ENCODE measurements around the gene WSCD1. TPM values are rescaled to one million over a fixed set of nuclear protein-coding genes. Genes with fewer than 3 reads are reported as not detected.

WSCD1 gene
- total RNA-seq, 2 experiments from 2014 or later, result not detected

- no peaks in the 10 kb centered on the region for H3K4me1 ChIP-seq (ENCODE audit: insufficient read depth, low read length, poor library complexity, severe bottlenecking)
- POLR2A ChIA-PET, result no interaction called here
- CTCF ChIA-PET (ENCODE audit: unreplicated experiment), result no interaction called here
- H4K20me1 ChIP-seq (ENCODE audit: insufficient read depth, low read length), result no peaks in the 10 kb centered on the region
- no peaks in the 10 kb centered on the region for H3K9me2 ChIP-seq (ENCODE audit: insufficient read depth, low read length)
- H3K4me2 ChIP-seq (ENCODE audit: low read length), result no peak overlapping the region
- H2AFZ ChIP-seq (ENCODE audit: low read length), result no peak overlapping the region
- no peaks in the 10 kb centered on the region for H3K79me2 ChIP-seq (ENCODE audit: insufficient read depth, low read depth, low read length)
- BruUV-seq (replicated peaks), result no TSS peak
- DNase-seq (ENCODE audit: low spot score), result no peak
- H3K27ac ChIP-seq (ENCODE audit: low read depth, low read length, poor library complexity, severe bottlenecking), result no peak overlapping the region
- intact Hi-C loops (cut with micrococcal nuclease; ENCODE audit: unreplicated experiment), result no loop called here
- no peaks in the 10 kb centered on the region for H3K9me3 ChIP-seq (ENCODE audit: low read length)
- no peak for TF ChIP-seq EZH2phosphoT487 (IDR thresholded peaks at IDR 0.05; ENCODE audit: borderline replicate concordance, low read depth, low read length)
- TF ChIP-seq, protein P1, sequence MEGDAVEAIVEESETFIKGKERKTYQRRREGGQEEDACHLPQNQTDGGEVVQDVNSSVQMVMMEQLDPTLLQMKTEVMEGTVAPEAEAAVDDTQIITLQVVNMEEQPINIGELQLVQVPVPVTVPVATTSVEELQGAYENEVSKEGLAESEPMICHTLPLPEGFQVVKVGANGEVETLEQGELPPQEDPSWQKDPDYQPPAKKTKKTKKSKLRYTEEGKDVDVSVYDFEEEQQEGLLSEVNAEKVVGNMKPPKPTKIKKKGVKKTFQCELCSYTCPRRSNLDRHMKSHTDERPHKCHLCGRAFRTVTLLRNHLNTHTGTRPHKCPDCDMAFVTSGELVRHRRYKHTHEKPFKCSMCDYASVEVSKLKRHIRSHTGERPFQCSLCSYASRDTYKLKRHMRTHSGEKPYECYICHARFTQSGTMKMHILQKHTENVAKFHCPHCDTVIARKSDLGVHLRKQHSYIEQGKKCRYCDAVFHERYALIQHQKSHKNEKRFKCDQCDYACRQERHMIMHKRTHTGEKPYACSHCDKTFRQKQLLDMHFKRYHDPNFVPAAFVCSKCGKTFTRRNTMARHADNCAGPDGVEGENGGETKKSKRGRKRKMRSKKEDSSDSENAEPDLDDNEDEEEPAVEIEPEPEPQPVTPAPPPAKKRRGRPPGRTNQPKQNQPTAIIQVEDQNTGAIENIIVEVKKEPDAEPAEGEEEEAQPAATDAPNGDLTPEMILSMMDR (conservative IDR thresholded peaks at IDR 0.05; ENCODE audit: low read length), result no peak
- H3K36me3 ChIP-seq (ENCODE audit: insufficient read depth, low read length), result no peaks in the 10 kb centered on the region
- H3K4me3 ChIP-seq (ENCODE audit: low read depth, low read length, poor library complexity, severe bottlenecking), result no peak overlapping the region
These were observed 15.8 kb upstream of the WSCD1 start for GRCh38 chr17:6054372-6054771.

GRCh38 chr17:6056104-6056503 is 14.1 kb upstream of the WSCD1 start:
- Histone ChIP-seq H3K4me3 (ENCODE audit: low read depth, low read length, poor library complexity, severe bottlenecking) (no peak overlapping the region), H3K27ac (ENCODE audit: low read depth, low read length, poor library complexity, severe bottlenecking) (no peak overlapping the region), H2AFZ (ENCODE audit: low read length) (no peak overlapping the region), H3K4me2 (ENCODE audit: low read length) (no peak overlapping the region), H3K9me3 (ENCODE audit: low read length) (no peaks in the 10 kb centered on the region), H3K79me2 (ENCODE audit: insufficient read depth, low read depth, low read length) (no peaks in the 10 kb centered on the region), H3K36me3 (ENCODE audit: insufficient read depth, low read length) (no peaks in the 10 kb centered on the region), H3K4me1 (ENCODE audit: insufficient read depth, low read length, poor library complexity, severe bottlenecking) (no peaks in the 10 kb centered on the region), H4K20me1 (ENCODE audit: insufficient read depth, low read length) (no peaks in the 10 kb centered on the region), H3K9me2 (ENCODE audit: insufficient read depth, low read length) (no peaks in the 10 kb centered on the region)
- no peak for DNase-seq (ENCODE audit: low spot score)
- TF ChIP-seq, protein P1 (conservative IDR thresholded peaks at IDR 0.05; ENCODE audit: low read length), result no peak
- TF ChIP-seq EZH2phosphoT487 (IDR thresholded peaks at IDR 0.05; ENCODE audit: borderline replicate concordance, low read depth, low read length), result no peak
- no TSS peak for BruUV-seq (replicated peaks)
- ChIA-PET POLR2A (no interaction called here), CTCF (ENCODE audit: unreplicated experiment) (no interaction called here)
- intact Hi-C loops (cut with micrococcal nuclease; ENCODE audit: unreplicated experiment), result no loop called here

GRCh38 chr17:6057562-6057961 is 12.6 kb upstream of the WSCD1 start:
- Histone ChIP-seq H3K9me3 (ENCODE audit: low read length) (no peaks in the 10 kb centered on the region), H3K4me3 (ENCODE audit: low read depth, low read length, poor library complexity, severe bottlenecking) (no peak overlapping the region), H3K36me3 (ENCODE audit: insufficient read depth, low read length) (no peaks in the 10 kb centered on the region), H3K4me1 (ENCODE audit: insufficient read depth, low read length, poor library complexity, severe bottlenecking) (no peaks in the 10 kb centered on the region), H2AFZ (ENCODE audit: low read length) (no peak overlapping the region), H3K79me2 (ENCODE audit: insufficient read depth, low read depth, low read length) (no peaks in the 10 kb centered on the region), H3K27ac (ENCODE audit: low read depth, low read length, poor library complexity, severe bottlenecking) (no peak overlapping the region), H3K4me2 (ENCODE audit: low read length) (no peak overlapping the region), H3K9me2 (ENCODE audit: insufficient read depth, low read length) (no peaks in the 10 kb centered on the region), H4K20me1 (ENCODE audit: insufficient read depth, low read length) (no peaks in the 10 kb centered on the region)
- POLR2A ChIA-PET, result no interaction called here
- no TSS peak for BruUV-seq (replicated peaks)
- intact Hi-C loops (cut with micrococcal nuclease; ENCODE audit: unreplicated experiment), result no loop called here
- no peak for DNase-seq (ENCODE audit: low spot score)
- TF ChIP-seq, protein P1 (conservative IDR thresholded peaks at IDR 0.05; ENCODE audit: low read length), result no peak
- TF ChIP-seq EZH2phosphoT487 (IDR thresholded peaks at IDR 0.05; ENCODE audit: borderline replicate concordance, low read depth, low read length), result no peak
- CTCF ChIA-PET (ENCODE audit: unreplicated experiment), result no interaction called here

Measured in OCI-LY7 (cell line).